ENCODE data around the gene LGALS4.
"Not testable (repeated sequence)": the region's sequence is repeated elsewhere in the genome, so short reads cannot be mapped to it uniquely, and the experiment has no call there.

The LGALS4 gene

GRCh38 chr19:38788478-38789243, 24.1 kb downstream of the LGALS4 start, which contains the start of gene LGALS7B:
Gene LGALS7B (plus strand): TSS chr19:38789200. CDS start chr19:38789227, 27 bp downstream.
- Histone ChIP-seq H3K27me3 (ENCODE audit: insufficient read depth, low read length, poor library complexity, severe bottlenecking) (no peaks in the 10 kb centered on the region), H3K4me1 (ENCODE audit: insufficient read depth, low read length, poor library complexity, severe bottlenecking) (no peaks in the 10 kb centered on the region), H3K9me3 (ENCODE audit: insufficient read depth, low read depth, low read length) (no peaks in the 10 kb centered on the region), H3K9me2 (replicated peaks; ENCODE audit: low read depth, low read length) (no peaks in the 10 kb centered on the region), H3K4me2 (ENCODE audit: low read depth, low read length, poor library complexity, severe bottlenecking) (no peak within 1 kb of the TSS), H3F3A (ENCODE audit: low read depth) (no peaks in the 10 kb centered on the region), H3K79me2 (ENCODE audit: insufficient read depth, low read length) (no peaks in the 10 kb centered on the region), H2AFZ (ENCODE audit: low read length) (no peak within 1 kb of the TSS), H3K4me3 (ENCODE audit: low read length, poor library complexity, severe bottlenecking) (no peak within 1 kb of the TSS), H3K36me3 (ENCODE audit: insufficient read depth, low read length) (no peaks in the 10 kb centered on the region), H3K9ac (ENCODE audit: low read depth, low read length, poor library complexity, severe bottlenecking) (no peak within 1 kb of the TSS), H4K20me1 (ENCODE audit: insufficient read depth, low read length, poor library complexity, severe bottlenecking) (no peaks in the 10 kb centered on the region)
- TF ChIP-seq, protein P1, sequence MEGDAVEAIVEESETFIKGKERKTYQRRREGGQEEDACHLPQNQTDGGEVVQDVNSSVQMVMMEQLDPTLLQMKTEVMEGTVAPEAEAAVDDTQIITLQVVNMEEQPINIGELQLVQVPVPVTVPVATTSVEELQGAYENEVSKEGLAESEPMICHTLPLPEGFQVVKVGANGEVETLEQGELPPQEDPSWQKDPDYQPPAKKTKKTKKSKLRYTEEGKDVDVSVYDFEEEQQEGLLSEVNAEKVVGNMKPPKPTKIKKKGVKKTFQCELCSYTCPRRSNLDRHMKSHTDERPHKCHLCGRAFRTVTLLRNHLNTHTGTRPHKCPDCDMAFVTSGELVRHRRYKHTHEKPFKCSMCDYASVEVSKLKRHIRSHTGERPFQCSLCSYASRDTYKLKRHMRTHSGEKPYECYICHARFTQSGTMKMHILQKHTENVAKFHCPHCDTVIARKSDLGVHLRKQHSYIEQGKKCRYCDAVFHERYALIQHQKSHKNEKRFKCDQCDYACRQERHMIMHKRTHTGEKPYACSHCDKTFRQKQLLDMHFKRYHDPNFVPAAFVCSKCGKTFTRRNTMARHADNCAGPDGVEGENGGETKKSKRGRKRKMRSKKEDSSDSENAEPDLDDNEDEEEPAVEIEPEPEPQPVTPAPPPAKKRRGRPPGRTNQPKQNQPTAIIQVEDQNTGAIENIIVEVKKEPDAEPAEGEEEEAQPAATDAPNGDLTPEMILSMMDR (conservative IDR thresholded peaks at IDR 0.05; ENCODE audit: low read length) = no peak
- TF ChIP-seq EZH2phosphoT487 (IDR thresholded peaks at IDR 0.05; ENCODE audit: borderline replicate concordance) = no peak

DNA sequence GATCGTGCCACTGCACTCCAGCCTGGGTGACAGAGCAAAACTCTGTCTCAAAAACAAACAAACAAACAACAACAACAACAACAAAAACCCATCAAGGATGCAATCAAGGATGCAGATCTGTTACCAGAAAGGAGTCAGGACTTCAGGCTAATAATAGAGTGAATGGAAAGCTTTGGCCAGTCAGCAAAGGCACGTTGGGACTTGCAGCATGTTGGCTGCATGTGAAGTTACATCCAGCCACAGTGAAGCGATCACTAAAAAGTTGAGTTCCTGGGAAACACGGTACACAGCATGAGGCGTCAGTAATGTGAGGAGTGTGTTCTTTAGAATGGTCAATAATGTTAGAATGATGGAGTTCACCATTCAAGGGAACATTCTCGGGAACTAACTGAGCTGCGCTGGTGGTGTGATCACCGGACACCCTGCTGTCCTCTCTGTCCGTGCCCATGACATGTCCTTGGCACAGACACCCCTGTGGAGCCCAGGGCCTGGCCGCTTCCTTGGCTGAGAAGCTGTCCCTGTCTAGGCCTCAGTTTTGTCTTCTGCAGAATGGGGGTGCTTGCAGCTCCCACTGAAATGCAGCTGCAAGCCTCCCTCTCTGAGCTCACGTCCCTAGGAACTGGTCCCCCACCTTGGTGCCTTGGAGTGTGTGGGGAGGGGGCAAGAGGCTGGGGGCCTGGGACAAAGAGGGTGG, 26.0 kb downstream of the LGALS4 start:
- H3F3A ChIP-seq (ENCODE audit: low read depth) = no peaks in the 10 kb centered on the region
- TF ChIP-seq EZH2phosphoT487 (IDR thresholded peaks at IDR 0.05; ENCODE audit: borderline replicate concordance) = no peak
- TF ChIP-seq, protein P1 (conservative IDR thresholded peaks at IDR 0.05; ENCODE audit: low read length) = no peak
- no peaks in the 10 kb centered on the region for H3K79me2 ChIP-seq (ENCODE audit: insufficient read depth, low read length)
- H2AFZ ChIP-seq (ENCODE audit: low read length) = no peak overlapping the region
- no peaks in the 10 kb centered on the region for H3K27me3 ChIP-seq (ENCODE audit: insufficient read depth, low read length, poor library complexity, severe bottlenecking)
- no peaks in the 10 kb centered on the region for H3K36me3 ChIP-seq (ENCODE audit: insufficient read depth, low read length)
- no peaks in the 10 kb centered on the region for H3K9me2 ChIP-seq (replicated peaks; ENCODE audit: low read depth, low read length)
- no peaks in the 10 kb centered on the region for H3K9me3 ChIP-seq (ENCODE audit: insufficient read depth, low read depth, low read length)
- H3K4me3 ChIP-seq (ENCODE audit: low read length, poor library complexity, severe bottlenecking) = no peak overlapping the region
- H3K9ac ChIP-seq (ENCODE audit: low read depth, low read length, poor library complexity, severe bottlenecking) = no peak overlapping the region
- no peaks in the 10 kb centered on the region for H3K4me1 ChIP-seq (ENCODE audit: insufficient read depth, low read length, poor library complexity, severe bottlenecking)
- no peaks in the 10 kb centered on the region for H4K20me1 ChIP-seq (ENCODE audit: insufficient read depth, low read length, poor library complexity, severe bottlenecking)
- no peak overlapping the region for H3K4me2 ChIP-seq (ENCODE audit: low read depth, low read length, poor library complexity, severe bottlenecking)

DNA sequence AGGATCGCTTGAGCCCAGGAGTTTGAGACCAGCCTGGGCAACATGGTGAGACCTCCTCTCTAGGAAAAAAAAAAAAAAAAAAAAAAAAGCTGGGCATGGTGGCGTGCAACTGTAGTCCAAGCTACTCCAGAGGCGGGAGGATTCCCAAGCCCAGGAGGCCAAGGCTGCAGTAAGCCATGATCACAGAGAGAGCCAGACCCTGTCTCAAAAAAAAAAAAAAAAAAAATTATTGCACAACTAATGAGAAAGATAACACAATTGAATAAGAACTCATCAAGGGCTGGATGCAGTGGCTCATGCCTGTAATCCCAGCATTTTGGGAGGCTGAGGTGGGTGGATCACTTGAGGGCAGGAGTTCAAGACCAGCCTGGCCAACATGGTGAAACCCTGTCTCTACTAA, 26.7 kb downstream of the LGALS4 start:
- H3K36me3 ChIP-seq (ENCODE audit: insufficient read depth, low read length); H3K79me2 ChIP-seq (ENCODE audit: insufficient read depth, low read length); H3K9ac ChIP-seq (ENCODE audit: low read depth, low read length, poor library complexity, severe bottlenecking); H3K9me3 ChIP-seq (ENCODE audit: insufficient read depth, low read depth, low read length); H3K27me3 ChIP-seq (ENCODE audit: insufficient read depth, low read length, poor library complexity, severe bottlenecking); H2AFZ ChIP-seq (ENCODE audit: low read length); H3K4me3 ChIP-seq (ENCODE audit: low read length, poor library complexity, severe bottlenecking); H4K20me1 ChIP-seq (ENCODE audit: insufficient read depth, low read length, poor library complexity, severe bottlenecking); H3K4me1 ChIP-seq (ENCODE audit: insufficient read depth, low read length, poor library complexity, severe bottlenecking); H3F3A ChIP-seq (ENCODE audit: low read depth); H3K4me2 ChIP-seq (ENCODE audit: low read depth, low read length, poor library complexity, severe bottlenecking); H3K9me2 ChIP-seq (replicated peaks; ENCODE audit: low read depth, low read length): not testable (repeated sequence)
